Mesothelial cell of epicardium (in vitro differentiated cells): Measurements from ENCODE around the gene SNAPIN. TPM values are rescaled to one million over a fixed set of nuclear protein-coding genes. Genes with fewer than 3 reads are reported as not detected.

Experiments used
- DNase-seq, 2 experiments: peaks; one replicate each; pipeline ENCODE4 v3.0.0; 2021; ENCODE audit warnings: low spot score in 2 of 2; ENCODE audit not compliant: unreplicated experiment in 2 of 2
- H3K27ac Mint-ChIP-seq: 2 replicates; pipeline ENCODE4 v1.8.0; 2021; ENCODE audit warnings: mixed read lengths
- H3K27me3 Mint-ChIP-seq: 2 replicates; pipeline ENCODE4 v1.8.0; 2021; ENCODE audit warnings: low read depth, mixed read lengths
- H3K36me3 Mint-ChIP-seq: 2 replicates; pipeline ENCODE4 v1.8.0; 2021; ENCODE audit warnings: mixed read lengths
- H3K4me1 Mint-ChIP-seq: 2 replicates; pipeline ENCODE4 v1.8.0; 2021; ENCODE audit warnings: mixed read lengths
- H3K4me3 Mint-ChIP-seq: 2 replicates; pipeline ENCODE4 v1.8.0; 2021; ENCODE audit warnings: mild to moderate bottlenecking, moderate library complexity, mixed read lengths
- H3K9me3 Mint-ChIP-seq: 2 replicates; pipeline ENCODE4 v1.8.0; 2021; ENCODE audit warnings: mixed read lengths
- total RNA-seq: library from RNA; stranded (reverse); gene quantifications from 3 replicates; pipeline ENCODE4 v1.2.1, GENCODE V29; 2021
- TF ChIP-seq, protein P1 (sequence below): fragments of 200-600 bp; sonication (generic); IDR thresholded peaks from one replicate; pipeline ENCODE4 v1.5.0; 2021; ENCODE audit warnings: antibody characterized with exemption; ENCODE audit not compliant: unreplicated experiment

SNAPIN gene
- total RNA-seq, 1 donor from 2014 or later, result 34.6 TPM

- Mint-ChIP-seq H3K4me1 (peaks cover 25% of the 10 kb centered on the region), H3K36me3 (no peaks in the 10 kb centered on the region), H3K9me3 (no peaks in the 10 kb centered on the region), H3K4me3 (peak within 1 kb of the TSS; percentile 79), H3K27me3 (peaks cover 54% of the 10 kb centered on the region), H3K27ac (no peak within 1 kb of the TSS)
- TF ChIP-seq, protein P1, sequence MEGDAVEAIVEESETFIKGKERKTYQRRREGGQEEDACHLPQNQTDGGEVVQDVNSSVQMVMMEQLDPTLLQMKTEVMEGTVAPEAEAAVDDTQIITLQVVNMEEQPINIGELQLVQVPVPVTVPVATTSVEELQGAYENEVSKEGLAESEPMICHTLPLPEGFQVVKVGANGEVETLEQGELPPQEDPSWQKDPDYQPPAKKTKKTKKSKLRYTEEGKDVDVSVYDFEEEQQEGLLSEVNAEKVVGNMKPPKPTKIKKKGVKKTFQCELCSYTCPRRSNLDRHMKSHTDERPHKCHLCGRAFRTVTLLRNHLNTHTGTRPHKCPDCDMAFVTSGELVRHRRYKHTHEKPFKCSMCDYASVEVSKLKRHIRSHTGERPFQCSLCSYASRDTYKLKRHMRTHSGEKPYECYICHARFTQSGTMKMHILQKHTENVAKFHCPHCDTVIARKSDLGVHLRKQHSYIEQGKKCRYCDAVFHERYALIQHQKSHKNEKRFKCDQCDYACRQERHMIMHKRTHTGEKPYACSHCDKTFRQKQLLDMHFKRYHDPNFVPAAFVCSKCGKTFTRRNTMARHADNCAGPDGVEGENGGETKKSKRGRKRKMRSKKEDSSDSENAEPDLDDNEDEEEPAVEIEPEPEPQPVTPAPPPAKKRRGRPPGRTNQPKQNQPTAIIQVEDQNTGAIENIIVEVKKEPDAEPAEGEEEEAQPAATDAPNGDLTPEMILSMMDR, result no peak
- DNase-seq, result peak in 1 of 2 experiments; percentile 47
These were observed 20.2 kb downstream of the SNAPIN start, which contains the start of gene NPR1 for GRCh38 chr1:153678519-153679336. NPR1 (plus strand) TSS chr1:153678688; CDS start chr1:153679109, 421 bp downstream.

GRCh38 chr1:153679337-153680119, 21.0 kb downstream of the SNAPIN start:
- peak in 1 of 2 experiments; percentile 49 for DNase-seq
- TF ChIP-seq, protein P1, result no peak
- H3K4me3 Mint-ChIP-seq, result peak overlapping the region; percentile 79
- H3K36me3 Mint-ChIP-seq, result peaks cover 1% of the 10 kb centered on the region
- H3K9me3 Mint-ChIP-seq, result no peaks in the 10 kb centered on the region
- peak overlapping the region; percentile 56 for H3K27ac Mint-ChIP-seq
- H3K4me1 Mint-ChIP-seq, result peaks cover 29% of the 10 kb centered on the region
- H3K27me3 Mint-ChIP-seq, result peaks cover 57% of the 10 kb centered on the region

- peaks cover 1% of the 10 kb centered on the region for H3K36me3 Mint-ChIP-seq
- peak overlapping the region; percentile 56 for H3K27ac Mint-ChIP-seq
- no peaks in the 10 kb centered on the region for H3K9me3 Mint-ChIP-seq
- H3K4me3 Mint-ChIP-seq, result peak overlapping the region; percentile 79
- H3K27me3 Mint-ChIP-seq, result peaks cover 57% of the 10 kb centered on the region
- no peak for DNase-seq
- H3K4me1 Mint-ChIP-seq, result peaks cover 29% of the 10 kb centered on the region
- TF ChIP-seq, protein P1, result no peak
These were observed 21.6 kb downstream of the SNAPIN start for GRCh38 chr1:153680120-153680403.

DNA sequence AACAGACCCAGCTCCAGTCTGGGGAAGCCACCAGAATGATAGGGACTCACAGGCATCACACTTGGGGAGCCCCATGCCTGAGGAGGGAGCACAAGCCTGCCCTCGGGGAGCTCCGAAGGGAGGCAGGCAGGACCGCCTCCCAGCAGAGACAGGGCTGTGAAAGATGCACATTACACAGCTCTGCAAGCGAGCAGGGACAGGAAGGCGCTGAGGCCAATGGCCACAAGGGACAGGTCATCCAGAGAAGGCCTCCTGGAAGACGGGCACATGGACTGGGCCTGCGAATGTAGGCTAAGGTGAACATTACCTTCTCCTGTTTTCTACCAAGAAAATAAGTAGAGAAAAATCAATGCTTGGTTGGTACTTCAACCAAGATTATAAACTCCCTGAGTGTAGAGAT, 24.2 kb downstream of the SNAPIN start:
- H3K9me3 Mint-ChIP-seq, result no peaks in the 10 kb centered on the region
- no peak for DNase-seq
- H3K4me1 Mint-ChIP-seq, result peaks cover 25% of the 10 kb centered on the region
- TF ChIP-seq, protein P1, result no peak
- H3K36me3 Mint-ChIP-seq, result peaks cover 1% of the 10 kb centered on the region
- H3K4me3 Mint-ChIP-seq, result no peak overlapping the region
- no peak overlapping the region for H3K27ac Mint-ChIP-seq
- H3K27me3 Mint-ChIP-seq, result peaks cover 59% of the 10 kb centered on the region

DNA sequence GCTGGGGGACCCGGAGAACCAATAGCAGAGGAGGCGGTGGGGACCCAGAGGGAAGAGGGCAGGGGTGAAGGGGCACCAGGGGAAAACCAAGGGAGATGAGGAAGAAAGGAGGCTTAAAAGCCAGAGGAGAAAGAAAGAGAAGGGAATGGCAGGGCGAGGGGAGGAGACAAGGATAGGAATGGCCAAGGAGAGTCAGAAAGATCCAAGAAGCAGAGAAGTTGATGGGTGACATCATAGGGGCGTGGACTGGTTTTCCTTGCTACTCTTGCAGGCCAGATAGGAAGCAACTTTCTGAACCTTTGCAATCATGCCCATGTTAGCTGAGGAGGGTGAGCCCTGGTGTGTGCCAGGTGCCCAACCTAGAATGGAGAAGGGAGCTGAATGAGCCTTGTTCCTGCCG, 25.4 kb downstream of the SNAPIN start:
- H3K4me1 Mint-ChIP-seq, result peaks cover 14% of the 10 kb centered on the region
- no peaks in the 10 kb centered on the region for H3K9me3 Mint-ChIP-seq
- no peak overlapping the region for H3K27ac Mint-ChIP-seq
- peaks cover 48% of the 10 kb centered on the region for H3K27me3 Mint-ChIP-seq
- H3K4me3 Mint-ChIP-seq, result no peak overlapping the region
- TF ChIP-seq, protein P1, result no peak
- H3K36me3 Mint-ChIP-seq, result peaks cover 1% of the 10 kb centered on the region
- no peak for DNase-seq
